ENCODE measurements around the gene BCL6B.
"Not testable (repeated sequence)": the region's sequence is repeated elsewhere in the genome, so short reads cannot be mapped to it uniquely, and the experiment has no call there.

BCL6B gene

DNA sequence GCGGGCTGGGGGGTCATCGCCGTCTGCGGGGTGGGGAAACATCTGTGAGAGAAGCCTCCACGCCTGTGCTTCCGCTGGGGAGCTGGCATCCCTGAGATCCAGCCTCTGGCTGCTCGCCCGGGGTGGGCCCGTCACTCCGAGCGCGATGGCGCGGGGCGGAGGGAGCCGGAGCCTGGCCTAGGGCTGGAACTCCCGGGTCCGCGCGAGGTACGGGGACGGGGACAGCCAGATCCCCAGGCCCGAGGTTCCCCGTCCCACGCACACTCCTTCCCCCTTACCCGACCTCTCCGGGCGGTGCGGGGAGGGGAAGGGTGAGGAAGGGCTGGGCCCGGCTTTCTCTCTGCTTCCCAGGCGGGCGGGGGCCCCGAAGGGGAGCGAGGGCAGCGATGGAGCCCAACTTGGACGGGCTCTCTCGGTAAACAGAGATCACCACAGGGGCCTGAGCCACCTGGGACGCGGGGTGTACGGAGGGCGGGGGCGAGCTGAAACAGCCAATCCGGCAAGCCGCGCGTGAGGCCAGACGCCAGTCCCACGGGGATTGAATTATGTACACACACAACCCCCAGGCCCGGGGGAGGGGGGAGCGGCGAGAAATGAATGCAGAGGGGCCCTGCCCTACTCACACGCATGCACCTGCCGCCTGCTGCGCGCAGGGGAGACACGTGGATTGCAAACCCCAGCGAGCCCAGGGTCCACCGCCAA, 20.8 kb downstream of the BCL6B start, which contains the start of gene SLC16A11:
Gene SLC16A11, minus strand, starts transcription at position 596 of the 702 bp plus-strand sequence. Its CDS starts 579 bp downstream, at position 17.
- peak within 1 kb of the TSS; percentile 59 to 60 for H3K4me3 ChIP-seq (ENCODE audit: low read depth in 1 of 2, low read length in 2 of 2)
- H3K4me1 ChIP-seq (ENCODE audit: control insufficient read depth in 1 of 2, insufficient read depth in 2 of 2, low read length in 2 of 2), result peaks cover 35 to 55% of the 10 kb centered on the region in 2 donors
- peaks cover 0 to 13% of the 10 kb centered on the region in 2 donors for H3K27me3 ChIP-seq (ENCODE audit: control insufficient read depth in 1 of 2, insufficient read depth in 2 of 2, low read length in 2 of 2)
- H3K9ac ChIP-seq (ENCODE audit: low read depth in 1 of 2, low read length in 2 of 2), result peak within 1 kb of the TSS; percentile 12 to 42
- H3K27ac ChIP-seq (ENCODE audit: low read depth, low read length), result no peak within 1 kb of the TSS
- no peaks in the 10 kb centered on the region for H3K9me3 ChIP-seq (ENCODE audit: control insufficient read depth in 1 of 2, low read length in 2 of 2)
- no peaks in the 10 kb centered on the region for H3K36me3 ChIP-seq (ENCODE audit: control insufficient read depth in 1 of 2, insufficient read depth in 2 of 2, low read length in 2 of 2)

DNA sequence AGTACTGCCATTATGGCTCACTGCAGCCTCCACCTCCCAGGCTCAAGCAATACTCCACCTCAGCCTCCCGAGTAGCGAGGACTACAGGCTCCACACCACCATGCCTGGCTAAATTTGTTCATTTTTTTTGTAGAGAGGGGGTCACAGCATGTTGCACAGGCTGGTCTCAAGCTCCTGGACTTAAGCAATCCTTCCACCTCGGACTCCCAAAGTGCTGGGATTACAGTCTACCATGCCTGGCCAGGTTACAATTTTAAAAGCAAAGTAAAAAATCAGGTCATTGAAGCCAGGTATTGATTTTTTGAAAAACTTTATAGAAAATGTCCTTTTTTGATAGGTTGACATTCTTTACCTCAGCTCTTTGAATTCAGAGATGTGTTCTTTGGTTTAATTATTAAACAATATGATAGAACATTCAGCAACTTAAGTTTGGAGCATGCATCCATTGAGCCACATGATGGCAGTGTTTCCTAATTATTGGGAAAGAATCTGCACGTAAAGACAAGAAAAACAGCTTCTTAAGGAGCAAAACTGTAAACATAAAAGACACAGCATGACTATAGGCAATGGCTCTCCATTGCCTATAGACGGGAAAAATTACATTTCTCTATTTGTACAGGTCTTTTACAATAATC, 22.8 kb downstream of the BCL6B start:
- H3K27ac ChIP-seq (ENCODE audit: low read depth, low read length), result no peak overlapping the region
- H3K4me1 ChIP-seq (ENCODE audit: control insufficient read depth in 1 of 2, insufficient read depth in 2 of 2, low read length in 2 of 2), result peaks cover 30 to 44% of the 10 kb centered on the region in 2 donors
- no peaks in the 10 kb centered on the region for H3K36me3 ChIP-seq (ENCODE audit: control insufficient read depth in 1 of 2, insufficient read depth in 2 of 2, low read length in 2 of 2)
- peak overlapping the region; percentile 45 to 57 for H3K4me3 ChIP-seq (ENCODE audit: low read depth in 1 of 2, low read length in 2 of 2)
- H3K9ac ChIP-seq (ENCODE audit: low read depth in 1 of 2, low read length in 2 of 2), result peak overlapping the region; percentile 31 to 65
- no peaks in the 10 kb centered on the region for H3K9me3 ChIP-seq (ENCODE audit: control insufficient read depth in 1 of 2, low read length in 2 of 2)
- peaks cover 0 to 13% of the 10 kb centered on the region in 2 donors for H3K27me3 ChIP-seq (ENCODE audit: control insufficient read depth in 1 of 2, insufficient read depth in 2 of 2, low read length in 2 of 2)

DNA sequence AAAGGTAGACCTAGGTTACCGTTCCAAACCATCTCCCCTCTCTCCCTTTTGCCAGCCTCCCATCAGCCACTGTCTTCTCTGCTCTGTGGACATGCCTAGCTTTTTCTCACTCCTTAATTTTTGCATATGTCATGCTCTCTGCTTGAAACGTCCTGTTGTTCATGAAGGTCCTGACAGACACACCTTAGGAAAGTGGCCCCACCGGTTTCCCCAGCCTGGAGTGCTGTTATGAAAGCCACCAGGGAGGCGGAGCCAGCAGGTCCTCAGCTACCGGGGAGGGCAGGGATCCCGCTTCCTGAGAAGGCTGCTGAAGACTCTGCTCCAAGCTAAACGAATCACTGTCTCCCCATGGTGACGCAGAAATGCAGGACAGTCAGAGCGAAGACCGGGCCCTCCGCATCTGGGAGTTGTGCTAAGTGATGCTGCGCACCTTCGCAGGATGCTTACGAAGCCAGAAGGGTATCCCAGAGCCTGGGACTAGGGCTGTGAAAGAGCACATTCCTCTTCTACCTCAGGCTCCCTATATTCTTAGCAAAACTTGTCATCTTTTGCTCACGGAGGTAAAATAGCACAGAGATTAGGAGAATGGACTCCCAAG, 23.4 kb downstream of the BCL6B start:
- peaks cover 0 to 13% of the 10 kb centered on the region in 2 donors for H3K27me3 ChIP-seq (ENCODE audit: control insufficient read depth in 1 of 2, insufficient read depth in 2 of 2, low read length in 2 of 2)
- H3K4me1 ChIP-seq (ENCODE audit: control insufficient read depth in 1 of 2, insufficient read depth in 2 of 2, low read length in 2 of 2), result peaks cover 30 to 44% of the 10 kb centered on the region in 2 donors
- H3K27ac ChIP-seq (ENCODE audit: low read depth, low read length), result no peak overlapping the region
- peak overlapping the region; percentile 45 to 57 for H3K4me3 ChIP-seq (ENCODE audit: low read depth in 1 of 2, low read length in 2 of 2)
- H3K9me3 ChIP-seq (ENCODE audit: control insufficient read depth in 1 of 2, low read length in 2 of 2), result no peaks in the 10 kb centered on the region
- no peaks in the 10 kb centered on the region for H3K36me3 ChIP-seq (ENCODE audit: control insufficient read depth in 1 of 2, insufficient read depth in 2 of 2, low read length in 2 of 2)
- peak overlapping the region; percentile 31 to 65 for H3K9ac ChIP-seq (ENCODE audit: low read depth in 1 of 2, low read length in 2 of 2)

DNA sequence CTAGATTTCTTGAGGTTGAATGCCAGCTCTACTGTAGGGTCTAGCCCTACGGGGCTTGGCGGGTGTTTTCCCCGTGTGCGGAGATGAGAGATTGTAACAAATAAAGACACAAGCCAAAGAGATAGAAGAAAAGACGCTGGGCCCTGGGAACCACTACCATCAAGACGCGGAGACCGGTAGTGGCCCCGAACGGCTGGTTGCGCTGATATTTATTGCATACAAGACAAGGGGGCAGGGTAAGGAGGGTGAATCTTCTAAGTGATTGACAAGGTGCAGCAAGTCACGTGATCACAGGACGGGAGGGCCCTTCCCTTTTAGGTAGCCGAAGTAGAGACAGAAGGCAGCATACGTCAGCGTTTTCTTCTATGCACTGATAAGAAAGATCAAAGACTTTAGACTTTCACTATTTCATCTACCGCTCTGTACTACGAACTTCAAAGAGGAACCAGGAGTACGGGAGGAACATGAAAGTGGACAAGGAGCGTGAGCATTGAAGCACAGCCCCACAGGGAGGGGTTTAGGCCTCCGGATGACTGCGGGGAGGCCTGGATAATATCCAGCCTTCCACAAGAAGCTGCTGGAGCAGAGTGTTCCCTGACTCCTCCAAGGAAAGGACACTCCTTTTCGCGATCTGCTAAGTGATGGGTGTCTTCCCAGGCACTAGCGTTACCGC, 24.0 kb downstream of the BCL6B start:
- H3K36me3 ChIP-seq (ENCODE audit: control insufficient read depth in 1 of 2, insufficient read depth in 2 of 2, low read length in 2 of 2); H3K27ac ChIP-seq (ENCODE audit: low read depth, low read length); H3K9me3 ChIP-seq (ENCODE audit: control insufficient read depth in 1 of 2, low read length in 2 of 2): not testable (repeated sequence)
- H3K4me3 ChIP-seq (ENCODE audit: low read depth in 1 of 2, low read length in 2 of 2), result peak overlapping the region; percentile 45 to 57
- peaks cover 0 to 13% of the 10 kb centered on the region in 2 donors for H3K27me3 ChIP-seq (ENCODE audit: control insufficient read depth in 1 of 2, insufficient read depth in 2 of 2, low read length in 2 of 2)
- peak overlapping the region; percentile 31 to 65 for H3K9ac ChIP-seq (ENCODE audit: low read depth in 1 of 2, low read length in 2 of 2)
- peaks cover 30 to 44% of the 10 kb centered on the region in 2 donors for H3K4me1 ChIP-seq (ENCODE audit: control insufficient read depth in 1 of 2, insufficient read depth in 2 of 2, low read length in 2 of 2)

DNA sequence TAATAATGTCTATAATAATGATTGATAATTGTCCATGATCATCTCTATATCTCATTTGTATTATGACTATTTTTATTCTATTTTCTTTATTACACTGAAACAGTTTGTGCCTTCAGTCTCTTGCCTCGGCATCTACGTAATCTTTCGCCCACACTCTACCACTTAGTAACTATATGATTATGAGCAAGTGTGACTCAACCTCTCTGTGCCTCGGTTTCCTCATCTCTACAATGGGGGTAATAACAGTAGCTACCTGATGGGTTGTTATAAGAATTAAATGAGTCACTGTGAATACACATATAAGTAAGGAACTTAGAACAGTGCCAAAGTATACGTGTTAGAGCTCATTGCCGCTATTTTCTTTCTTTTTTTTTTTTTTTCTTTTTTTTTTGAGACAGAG, 24.7 kb downstream of the BCL6B start:
- Histone ChIP-seq H3K9ac (ENCODE audit: low read depth in 1 of 2, low read length in 2 of 2) (no peak overlapping the region), H3K36me3 (ENCODE audit: control insufficient read depth in 1 of 2, insufficient read depth in 2 of 2, low read length in 2 of 2) (no peaks in the 10 kb centered on the region), H3K27ac (ENCODE audit: low read depth, low read length) (no peak overlapping the region), H3K9me3 (ENCODE audit: control insufficient read depth in 1 of 2, low read length in 2 of 2) (no peaks in the 10 kb centered on the region), H3K4me1 (ENCODE audit: control insufficient read depth in 1 of 2, insufficient read depth in 2 of 2, low read length in 2 of 2) (peaks cover 30 to 39% of the 10 kb centered on the region in 2 donors), H3K4me3 (ENCODE audit: low read depth in 1 of 2, low read length in 2 of 2) (no peak overlapping the region), H3K27me3 (ENCODE audit: control insufficient read depth in 1 of 2, insufficient read depth in 2 of 2, low read length in 2 of 2) (peaks cover 0 to 13% of the 10 kb centered on the region in 2 donors)

DNA sequence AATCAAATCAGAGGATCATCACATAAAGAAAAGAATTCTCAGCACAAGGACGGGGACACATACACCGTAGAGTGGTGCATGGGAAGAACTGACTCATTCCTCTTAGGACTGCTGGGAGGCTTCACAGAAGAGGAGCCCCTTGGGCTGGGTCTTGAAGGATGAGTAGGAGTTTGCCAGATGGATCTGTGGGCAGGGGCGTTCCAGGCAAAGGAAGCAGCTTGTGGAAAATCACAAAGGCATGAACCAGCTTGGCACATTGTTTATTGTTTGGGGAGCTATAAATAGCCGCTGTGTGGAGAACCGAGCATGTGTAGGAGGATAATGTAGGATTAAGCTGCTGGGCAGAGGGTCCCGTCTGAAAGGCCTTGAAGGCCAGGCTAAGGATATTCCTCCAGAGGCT, 26.1 kb downstream of the BCL6B start:
- no peak overlapping the region for H3K4me3 ChIP-seq (ENCODE audit: low read depth in 1 of 2, low read length in 2 of 2)
- H3K27me3 ChIP-seq (ENCODE audit: control insufficient read depth in 1 of 2, insufficient read depth in 2 of 2, low read length in 2 of 2), result peaks cover 0 to under 1% of the 10 kb centered on the region in 2 donors
- H3K9me3 ChIP-seq (ENCODE audit: control insufficient read depth in 1 of 2, low read length in 2 of 2), result no peaks in the 10 kb centered on the region
- H3K9ac ChIP-seq (ENCODE audit: low read depth in 1 of 2, low read length in 2 of 2), result no peak overlapping the region
- H3K4me1 ChIP-seq (ENCODE audit: control insufficient read depth in 1 of 2, insufficient read depth in 2 of 2, low read length in 2 of 2), result peaks cover 18 to 25% of the 10 kb centered on the region in 2 donors
- H3K27ac ChIP-seq (ENCODE audit: low read depth, low read length), result no peak overlapping the region
- H3K36me3 ChIP-seq (ENCODE audit: control insufficient read depth in 1 of 2, insufficient read depth in 2 of 2, low read length in 2 of 2), result no peaks in the 10 kb centered on the region

DNA sequence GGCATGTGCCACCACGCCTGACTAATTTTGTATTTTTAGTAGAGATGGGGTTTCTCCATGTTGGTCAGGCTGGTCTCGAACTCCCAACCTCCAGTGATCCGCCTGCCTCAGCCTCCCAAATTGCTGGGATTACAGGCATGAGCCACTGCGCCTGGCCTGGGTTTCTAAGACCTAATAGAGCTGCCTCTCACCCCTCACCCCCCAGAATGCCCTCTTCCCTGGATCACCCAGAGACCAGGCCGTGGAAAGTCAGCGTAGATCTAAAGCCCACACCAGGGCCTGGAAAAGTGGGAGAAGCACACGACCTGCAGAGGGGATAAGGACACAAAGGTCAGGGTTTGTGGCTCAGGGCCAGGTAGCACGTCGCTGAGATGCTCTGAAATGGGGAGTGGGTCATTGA, 27.7 kb downstream of the BCL6B start:
- H3K4me3 ChIP-seq (ENCODE audit: low read depth in 1 of 2, low read length in 2 of 2); H3K36me3 ChIP-seq (ENCODE audit: control insufficient read depth in 1 of 2, insufficient read depth in 2 of 2, low read length in 2 of 2); H3K9ac ChIP-seq (ENCODE audit: low read depth in 1 of 2, low read length in 2 of 2); H3K27me3 ChIP-seq (ENCODE audit: control insufficient read depth in 1 of 2, insufficient read depth in 2 of 2, low read length in 2 of 2); H3K27ac ChIP-seq (ENCODE audit: low read depth, low read length); H3K9me3 ChIP-seq (ENCODE audit: control insufficient read depth in 1 of 2, low read length in 2 of 2): not testable (repeated sequence)
- peaks cover 15% of the 10 kb centered on the region in 2 donors for H3K4me1 ChIP-seq (ENCODE audit: control insufficient read depth in 1 of 2, insufficient read depth in 2 of 2, low read length in 2 of 2)

DNA sequence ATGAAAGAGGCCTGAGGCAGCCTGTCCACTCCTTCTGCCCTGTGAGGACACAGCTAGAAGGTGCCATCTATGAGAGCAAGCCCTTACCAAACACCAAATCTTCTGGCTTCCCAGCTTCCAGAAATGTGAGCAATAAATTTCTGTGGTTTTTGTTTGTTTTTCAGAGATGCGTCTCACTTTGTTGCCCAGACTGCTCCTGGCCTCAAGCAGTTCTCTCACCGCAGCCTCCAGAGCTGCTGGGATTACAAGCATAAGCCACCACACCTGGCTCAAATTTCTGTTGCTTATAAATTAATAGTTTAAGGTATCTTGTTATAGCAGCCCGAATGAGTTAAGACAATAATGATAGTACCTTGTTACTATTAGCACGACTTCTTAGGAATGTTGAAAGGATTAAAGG, 33.5 kb downstream of the BCL6B start:
- Histone ChIP-seq H3K36me3 (ENCODE audit: control insufficient read depth in 1 of 2, insufficient read depth in 2 of 2, low read length in 2 of 2) (no peaks in the 10 kb centered on the region), H3K27me3 (ENCODE audit: control insufficient read depth in 1 of 2, insufficient read depth in 2 of 2, low read length in 2 of 2) (no peaks in the 10 kb centered on the region), H3K9me3 (ENCODE audit: control insufficient read depth in 1 of 2, low read length in 2 of 2) (no peaks in the 10 kb centered on the region), H3K9ac (ENCODE audit: low read depth in 1 of 2, low read length in 2 of 2) (no peak overlapping the region), H3K4me3 (ENCODE audit: low read depth in 1 of 2, low read length in 2 of 2) (no peak overlapping the region), H3K4me1 (ENCODE audit: control insufficient read depth in 1 of 2, insufficient read depth in 2 of 2, low read length in 2 of 2) (no peaks in the 10 kb centered on the region), H3K27ac (ENCODE audit: low read depth, low read length) (no peak overlapping the region)

DNA sequence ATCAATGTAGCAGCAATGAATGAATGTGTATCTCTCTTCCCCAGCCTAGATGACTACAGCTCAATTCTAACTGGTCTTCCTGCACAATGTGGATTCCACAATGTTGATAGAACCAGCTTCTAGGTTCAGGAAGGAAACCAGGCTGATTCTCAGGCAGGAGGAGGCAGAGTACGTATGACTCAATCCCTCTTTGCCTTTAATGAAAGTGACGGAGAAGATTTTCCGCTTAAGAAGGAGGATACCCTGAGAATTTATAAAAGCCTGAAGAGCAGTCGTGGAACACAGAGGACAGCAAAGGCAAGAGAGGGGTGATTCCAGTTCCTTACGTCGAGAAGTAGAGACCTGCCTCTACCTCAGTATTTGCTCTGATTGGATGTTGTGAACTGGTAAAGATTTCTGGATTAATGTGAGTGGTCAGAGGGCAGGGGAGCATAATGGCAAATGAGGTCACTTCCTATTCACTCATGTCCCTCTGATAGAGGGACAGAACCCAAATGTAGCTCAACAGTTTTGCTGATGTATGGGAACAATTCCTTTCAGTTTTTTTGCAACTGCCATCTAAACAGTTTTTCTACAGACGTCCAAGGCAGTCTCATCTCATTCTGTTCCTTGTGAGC, 36.1 kb downstream of the BCL6B start:
- Histone ChIP-seq H3K4me3 (ENCODE audit: low read depth in 1 of 2, low read length in 2 of 2) (no peak overlapping the region), H3K4me1 (ENCODE audit: control insufficient read depth in 1 of 2, insufficient read depth in 2 of 2, low read length in 2 of 2) (no peaks in the 10 kb centered on the region), H3K27me3 (ENCODE audit: control insufficient read depth in 1 of 2, insufficient read depth in 2 of 2, low read length in 2 of 2) (no peaks in the 10 kb centered on the region), H3K9ac (ENCODE audit: low read depth in 1 of 2, low read length in 2 of 2) (no peak overlapping the region), H3K9me3 (ENCODE audit: control insufficient read depth in 1 of 2, low read length in 2 of 2) (no peaks in the 10 kb centered on the region), H3K36me3 (ENCODE audit: control insufficient read depth in 1 of 2, insufficient read depth in 2 of 2, low read length in 2 of 2) (no peaks in the 10 kb centered on the region), H3K27ac (ENCODE audit: low read depth, low read length) (no peak overlapping the region)
